Smooth muscle cell (in vitro differentiated cells): ENCODE results near the gene ADSL. TPM values are rescaled to one million over a fixed set of nuclear protein-coding genes. Genes with fewer than 3 reads are reported as not detected.
"Not testable (repeated sequence)": the region's sequence is repeated elsewhere in the genome, so short reads cannot be mapped to it uniquely, and the experiment has no call there.

Source experiments
- DNase-seq: peaks from one replicate; lab custom pipeline; 2025; ENCODE audit not compliant: unreplicated experiment; lab: John Stamatoyannopoulos, UW
- H2AFZ ChIP-seq: fragments of 200-600 bp; sonication (generic); 2 replicates; pipeline ENCODE4 v1.6.0; 2016; ENCODE audit warnings: antibody characterized with exemption, low read depth, mild to moderate bottlenecking
- H3F3A ChIP-seq: fragments of 200-600 bp; sonication (generic); 2 replicates; pipeline ENCODE4 v1.6.0; 2017; ENCODE audit warnings: antibody characterized with exemption, low read depth
- H3K27ac ChIP-seq: fragments of 200-600 bp; sonication (generic); 2 replicates; pipeline ENCODE4 v1.5.1; 2016; ENCODE audit warnings: low read depth, mild to moderate bottlenecking
- H3K27me3 ChIP-seq: fragments of 200-600 bp; sonication (generic); 2 replicates; pipeline ENCODE4 v1.6.1; 2016; ENCODE audit warnings: low read depth, mild to moderate bottlenecking
- H3K36me3 ChIP-seq: fragments of 200-600 bp; sonication (generic); 2 replicates; pipeline ENCODE4 v1.5.1; 2016; ENCODE audit warnings: low read depth
- H3K4me1 ChIP-seq: fragments of 200-600 bp; sonication (generic); 2 replicates; pipeline ENCODE4 v1.5.1; 2016; ENCODE audit warnings: low read depth
- H3K4me2 ChIP-seq: fragments of 200-600 bp; sonication (generic); 2 replicates; pipeline ENCODE4 v1.6.0; 2016; ENCODE audit warnings: mild to moderate bottlenecking
- H3K4me3 ChIP-seq: fragments of 200-600 bp; sonication (generic); 2 replicates; pipeline ENCODE4 v1.5.1; 2016; ENCODE audit warnings: mild to moderate bottlenecking
- H3K79me2 ChIP-seq: fragments of 200-600 bp; sonication (generic); 2 replicates; pipeline ENCODE4 v1.6.0; 2016; ENCODE audit warnings: low read depth, mild to moderate bottlenecking
- H3K9ac ChIP-seq: fragments of 200-600 bp; sonication (generic); 2 replicates; pipeline ENCODE4 v1.6.0; 2016; ENCODE audit warnings: low read depth
- H3K9me3 ChIP-seq: fragments of 200-600 bp; sonication (generic); replicated peaks from 2 replicates; pipeline ENCODE4 v1.5.1; 2016; ENCODE audit warnings: low read depth
- H4K20me1 ChIP-seq: fragments of 200-600 bp; sonication (generic); 2 replicates; pipeline ENCODE4 v1.6.0; 2016; ENCODE audit warnings: low read depth
- CTCF ChIP-seq: fragments of 200-600 bp; sonication (generic); IDR thresholded peaks from 2 replicates; pipeline ENCODE4 v1.5.1; 2017; ENCODE audit warnings: borderline replicate concordance, mild to moderate bottlenecking, antibody characterized with exemption; ENCODE audit not compliant: insufficient read depth, poor library complexity, severe bottlenecking
- WGBS: methylation state at CpG from one replicate; pipeline ENCODE4 v1.1.7; 2016; ENCODE audit warnings: low lambda C conversion rate; 5-methylcytosine and 5-hydroxymethylcytosine counted together
- polyA plus RNA-seq: library from polyadenylated mRNA; unstranded; fragments of >200 nt; fragmentation: Nextera tagmentation; extraction: Ambion mirVana; gene quantifications from 2 replicates; pipeline ENCODE4 v1.2.1, GENCODE V29; 2016
- total RNA-seq: library from RNA; depleted of rRNA; stranded (reverse); fragments of >200 nt; gene quantifications from 2 replicates; pipeline ENCODE4 v1.2.3, GENCODE V29; 2014

The ADSL gene
- total and polyA plus RNA-seq, 2 experiments from 2014 or later, result 45.9 to 65.1 TPM

DNA sequence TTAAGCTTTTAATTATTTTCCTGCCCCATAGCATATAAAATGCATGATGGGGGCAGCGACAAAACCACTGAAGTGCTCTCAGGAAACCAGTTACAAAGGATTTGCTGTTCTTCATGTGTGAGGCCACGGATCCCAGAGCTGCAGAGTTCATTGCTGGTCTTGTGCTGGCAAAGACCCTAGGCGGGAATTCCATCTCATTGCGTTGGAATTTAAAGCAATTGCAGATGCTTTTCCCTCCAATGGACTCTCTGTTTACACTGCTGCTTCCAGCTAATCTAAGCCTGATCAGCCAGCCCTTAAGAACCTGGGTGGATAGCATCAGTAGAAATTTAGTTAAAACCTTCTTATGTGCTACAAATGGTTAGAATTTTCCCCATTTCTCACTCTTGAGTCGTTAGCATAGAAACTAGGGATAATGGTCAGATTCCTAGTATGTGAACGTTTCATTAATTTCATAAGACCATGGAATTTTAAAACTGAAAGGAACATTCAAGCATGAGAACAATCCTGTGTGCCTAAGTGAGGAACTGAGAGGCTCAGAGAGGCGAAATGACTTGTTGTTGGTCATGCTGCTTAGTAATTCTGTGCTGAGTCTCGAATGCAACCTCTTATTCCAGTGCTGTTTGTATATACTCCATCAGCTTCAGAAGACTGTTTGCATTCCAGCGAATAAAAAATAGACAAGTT is 36.1 kb upstream of the ADSL start:
- H3K9me3 ChIP-seq, result no peaks in the 10 kb centered on the region
- H3K9ac ChIP-seq, result no peak overlapping the region
- H3K4me2 ChIP-seq, result peak overlapping the region; percentile 29
- no peak overlapping the region for H3K4me3 ChIP-seq
- no peak for DNase-seq
- H3F3A ChIP-seq, result peaks cover 5% of the 10 kb centered on the region
- peaks cover 16% of the 10 kb centered on the region for H4K20me1 ChIP-seq
- H3K27me3 ChIP-seq, result no peaks in the 10 kb centered on the region
- peak overlapping the region; percentile 29 for H3K27ac ChIP-seq
- no peaks in the 10 kb centered on the region for H3K79me2 ChIP-seq
- 44% methylated on average over 9 of the region's 9 CpGs for WGBS
- TF ChIP-seq CTCF, result no peak
- H2AFZ ChIP-seq, result no peak overlapping the region
- H3K4me1 ChIP-seq, result no peaks in the 10 kb centered on the region
- peaks cover 20% of the 10 kb centered on the region for H3K36me3 ChIP-seq

GRCh38 chr22:40310768-40311120 is 35.6 kb upstream of the ADSL start:
- Histone ChIP-seq H3K4me1 (no peaks in the 10 kb centered on the region), H3F3A (peaks cover 5% of the 10 kb centered on the region), H2AFZ (no peak overlapping the region), H3K36me3 (peaks cover 23% of the 10 kb centered on the region), H3K9me3 (no peaks in the 10 kb centered on the region), H3K4me2 (no peak overlapping the region), H3K27ac (peak overlapping the region; percentile 29), H3K79me2 (no peaks in the 10 kb centered on the region), H3K4me3 (no peak overlapping the region), H3K9ac (no peak overlapping the region), H3K27me3 (no peaks in the 10 kb centered on the region), H4K20me1 (peaks cover 16% of the 10 kb centered on the region)
- DNase-seq, result no peak
- whole genome bisulfite sequencing, result 97% methylated on average over 5 of the region's 5 CpGs
- TF ChIP-seq CTCF, result no peak

DNA sequence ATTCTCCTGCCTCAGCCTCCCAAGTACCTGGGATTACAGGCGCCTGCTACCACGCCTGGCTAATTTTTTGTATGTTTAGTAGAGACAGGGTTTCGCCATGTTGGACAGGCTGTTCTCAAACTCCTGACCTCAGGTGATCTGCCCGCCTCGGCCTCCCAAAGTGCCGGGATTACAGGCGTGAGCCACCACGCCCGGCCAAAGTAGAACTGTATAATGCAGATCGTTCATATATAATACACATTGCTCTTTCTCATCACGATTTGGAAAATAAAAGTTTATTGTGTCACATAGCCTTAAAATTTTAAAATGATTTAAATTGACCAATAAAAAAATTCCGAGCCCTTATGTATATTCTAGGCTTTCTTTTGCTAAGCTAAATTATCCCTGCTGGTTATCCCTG is 34.7 kb upstream of the ADSL start:
- not testable (repeated sequence) for H2AFZ ChIP-seq, DNase-seq, H3K79me2 ChIP-seq, H3F3A ChIP-seq, H3K27me3 ChIP-seq, H3K4me3 ChIP-seq, H3K4me2 ChIP-seq, H3K9ac ChIP-seq, H3K27ac ChIP-seq, H3K4me1 ChIP-seq, H3K9me3 ChIP-seq
- 99% methylated on average over 12 of the region's 12 CpGs for WGBS
- Histone ChIP-seq H3K36me3 (peaks cover 23% of the 10 kb centered on the region), H4K20me1 (peaks cover 16% of the 10 kb centered on the region)

DNA sequence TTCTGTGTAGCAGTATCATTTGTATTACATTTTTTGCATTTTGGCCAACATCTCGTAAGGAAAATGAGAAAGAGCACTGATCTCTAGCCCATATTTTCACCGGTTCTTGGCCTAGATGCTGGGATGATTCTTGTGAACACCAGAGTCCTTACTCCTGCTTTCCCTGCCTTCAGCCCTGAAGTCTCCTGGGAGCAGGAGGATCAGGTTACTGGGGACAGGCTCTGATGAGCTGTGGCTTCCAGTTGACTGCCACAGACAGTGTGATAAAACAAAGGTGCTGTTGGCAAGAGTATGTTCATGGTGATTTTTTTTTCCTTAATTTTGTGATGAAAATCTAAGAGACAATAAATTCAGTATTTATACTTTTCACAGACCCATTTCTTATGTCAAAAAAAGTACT is 34.2 kb upstream of the ADSL start:
- Histone ChIP-seq H3K36me3 (peaks cover 23% of the 10 kb centered on the region), H3K4me3 (no peak overlapping the region), H3K4me2 (no peak overlapping the region), H4K20me1 (peaks cover 16% of the 10 kb centered on the region), H3K79me2 (no peaks in the 10 kb centered on the region), H3F3A (peaks cover 5% of the 10 kb centered on the region), H2AFZ (no peak overlapping the region), H3K9me3 (no peaks in the 10 kb centered on the region), H3K4me1 (no peaks in the 10 kb centered on the region), H3K9ac (no peak overlapping the region), H3K27me3 (no peaks in the 10 kb centered on the region), H3K27ac (no peak overlapping the region)
- no peak for DNase-seq
- no peak for TF ChIP-seq CTCF
- WGBS, result 97% methylated on average over 2 of the region's 2 CpGs
